K562 (cell line): ENCODE results near the gene DNAJC6. TPM values are rescaled to one million over a fixed set of nuclear protein-coding genes. Genes with fewer than 3 reads are reported as not detected.

Experiments used
- ATF1 ChIP-seq, 2 experiments: fragments of 450-650 bp in 1 of 2; IDR thresholded peaks; 2 replicates each; pipeline ENCODE4 v1.6.1; 2016; ENCODE audit warnings: missing compliant biosample characterization in 1 of 2, missing genetic modification characterization in 1 of 2
- BDP1 ChIP-seq: IDR thresholded peaks from 3 replicates; pipeline ENCODE4 v1.6.1; 2011; ENCODE audit not compliant: insufficient read length, insufficient read depth
- CBX5 ChIP-seq: IDR thresholded peaks from 2 replicates; pipeline ENCODE4 v1.6.1; 2014; ENCODE audit warnings: low read depth, borderline replicate concordance
- CREB1 ChIP-seq, 2 experiments: sonication (generic) in 1 of 2; formaldehyde crosslinking in 1 of 2; IDR thresholded peaks; 2 replicates each; pipeline versions ENCODE4 v1.6.1 to v1.8.0; 2012 to 2022; ENCODE audit warnings: inconsistent platforms in 1 of 2, mild to moderate bottlenecking in 1 of 2, missing genetic modification reagents in 1 of 2, moderate library complexity in 1 of 2
- EGR1 ChIP-seq: fragments of 450-650 bp; conservative IDR thresholded peaks from 2 replicates; pipeline ENCODE4 v1.6.1; 2017; ENCODE audit warnings: mild to moderate bottlenecking
- ESRRA ChIP-seq: fragments of 450-650 bp; IDR thresholded peaks from 2 replicates; pipeline ENCODE4 v1.6.1; 2014; ENCODE audit warnings: low read depth, mild to moderate bottlenecking, moderate library complexity, borderline replicate concordance
- FOXK2 ChIP-seq, 2 experiments: fragments of 450-650 bp; IDR thresholded peaks in 1 of 2; conservative IDR thresholded peaks in 1 of 2; 2 replicates each; pipeline ENCODE4 v1.6.1; 2016; ENCODE audit warnings: low read depth in 2 of 2, mild to moderate bottlenecking in 1 of 2
- GATAD2B ChIP-seq: fragments of 450-650 bp; IDR thresholded peaks from 2 replicates; pipeline ENCODE4 v1.6.1; 2017; ENCODE audit warnings: mild to moderate bottlenecking, borderline replicate concordance
- KDM1A ChIP-seq, 2 experiments: fragments of 450-650 bp; IDR thresholded peaks; 2 replicates each; pipeline ENCODE4 v1.6.1; 2016; ENCODE audit warnings: mild to moderate bottlenecking in 2 of 2
- LCOR ChIP-seq: sonication (generic); formaldehyde crosslinking; IDR thresholded peaks from 2 replicates; pipeline ENCODE4 v1.8.0; 2022; ENCODE audit warnings: mild to moderate bottlenecking, missing genetic modification reagents
- MCM2 ChIP-seq: fragments of 450-650 bp; IDR thresholded peaks from 2 replicates; pipeline ENCODE4 v1.6.1; 2017; ENCODE audit warnings: low read depth, mild to moderate bottlenecking
- MTA1 ChIP-seq: fragments of 450-650 bp; IDR thresholded peaks from 2 replicates; pipeline ENCODE4 v1.6.1; 2017; ENCODE audit warnings: borderline replicate concordance
- NCOA4 ChIP-seq: fragments of 450-650 bp; IDR thresholded peaks from 2 replicates; pipeline ENCODE4 v1.6.1; 2018; ENCODE audit warnings: mild to moderate bottlenecking; ENCODE audit not compliant: partially characterized antibody
- POLR2A ChIP-seq: fragments of 450-650 bp; conservative IDR thresholded peaks from 2 replicates; pipeline ENCODE4 v1.6.1; 2016
- PREB ChIP-seq: sonication (generic); formaldehyde crosslinking; IDR thresholded peaks from 2 replicates; pipeline ENCODE4 v1.8.1; 2023; ENCODE audit warnings: mild to moderate bottlenecking, missing genetic modification reagents
- PTBP1 ChIP-seq: fragments of 200-400 bp; formaldehyde crosslinking; IDR thresholded peaks from 2 replicates; pipeline ENCODE4 v1.6.1; 2017; ENCODE audit warnings: low read depth, low read length
- SAP30 ChIP-seq: fragments of 200-600 bp; sonication (generic); IDR thresholded peaks from 2 replicates; pipeline ENCODE4 v1.6.1; 2012; ENCODE audit warnings: borderline replicate concordance, low read depth, mild to moderate bottlenecking, moderate library complexity, low read length, control low read depth, inconsistent platforms; ENCODE audit not compliant: insufficient read depth, poor library complexity, severe bottlenecking
- SIN3B ChIP-seq: fragments of 450-650 bp; IDR thresholded peaks from 2 replicates; pipeline ENCODE4 v1.6.1; 2017; ENCODE audit warnings: low read depth, mild to moderate bottlenecking, moderate library complexity
- SMARCC2 ChIP-seq: fragments of 450-650 bp; IDR thresholded peaks from 2 replicates; pipeline ENCODE4 v1.6.1; 2017; ENCODE audit warnings: antibody characterized with exemption, moderate library complexity, mild to moderate bottlenecking, low read depth
- ZNF584 ChIP-seq: fragments of 200-800 bp; sonication (Bioruptor generic); IDR thresholded peaks from 2 replicates; pipeline ENCODE4 v1.6.1; 2016; ENCODE audit warnings: low read depth, mild to moderate bottlenecking, missing genetic modification characterization, missing compliant biosample characterization
- ZNF699 ChIP-seq: fragments of 250-450 bp; sonication (Bioruptor Pico); IDR thresholded peaks from 2 replicates; pipeline ENCODE4 v1.8.0; 2021; ENCODE audit warnings: mild to moderate bottlenecking, moderate library complexity; ENCODE audit not compliant: insufficient replicate concordance
- ZNF830 ChIP-seq: fragments of 250-450 bp; sonication (Bioruptor Pico); IDR thresholded peaks from 2 replicates; pipeline ENCODE4 v1.5.0; 2021; ENCODE audit warnings: mild to moderate bottlenecking
- polyA plus RNA-seq, 8 experiments: library from polyadenylated mRNA; depleted of rRNA in 4 of 8; stranded (reverse) in 5 of 8; unstranded in 3 of 8; fragments of >200 nt; fragmentation: Nextera tagmentation in 2 of 8; fragmentation: Illumina TruSeq in 1 of 8; extraction: Ambion mirVana in 2 of 8; extraction: Trizol in 1 of 8; gene quantifications; 2 replicates each; pipeline versions ENCODE4 v1.2.1 to v1.2.3, GENCODE V29; 2011 to 2014; ENCODE audit warnings: inconsistent platforms in 1 of 8, missing spikeins in 1 of 8
- total RNA-seq, 7 experiments: library from RNA; depleted of rRNA in 6 of 7; stranded (reverse); fragments of >200 nt in 6 of 7; fragmentation: Illumina TruSeq in 2 of 7; extraction: Trizol in 2 of 7; gene quantifications; 2 replicates each; pipeline versions ENCODE4 v1.2.1 to v1.2.3, GENCODE V29; 2011 to 2021; ENCODE audit warnings: low replicate concordance in 1 of 7
- TF ChIP-seq, protein P1 (sequence below), 2 experiments: fragments of 450-650 bp; conservative IDR thresholded peaks; 2 replicates each; pipeline ENCODE4 v1.6.1; 2017; ENCODE audit warnings: mild to moderate bottlenecking in 2 of 2, moderate library complexity in 2 of 2
- TF ChIP-seq, protein P2 (sequence below): fragments of 450-650 bp; IDR thresholded peaks from 2 replicates; pipeline ENCODE4 v1.6.1; 2016
- TF ChIP-seq, protein P3 (sequence below): sonication (generic); formaldehyde crosslinking; IDR thresholded peaks from 2 replicates; pipeline ENCODE4 v1.5.0; 2020; ENCODE audit warnings: missing genetic modification reagents

The DNAJC6 gene
- total and polyA plus RNA-seq, 9 of the 15 experiments (the other 6 are each of a cell fraction or from before 2014, with no cell fraction given): 6.7 to 78.7 (median 28.0) TPM

- TF ChIP-seq EGR1: no peak
- TF ChIP-seq NCOA4: no peak
- TF ChIP-seq, protein P1, sequence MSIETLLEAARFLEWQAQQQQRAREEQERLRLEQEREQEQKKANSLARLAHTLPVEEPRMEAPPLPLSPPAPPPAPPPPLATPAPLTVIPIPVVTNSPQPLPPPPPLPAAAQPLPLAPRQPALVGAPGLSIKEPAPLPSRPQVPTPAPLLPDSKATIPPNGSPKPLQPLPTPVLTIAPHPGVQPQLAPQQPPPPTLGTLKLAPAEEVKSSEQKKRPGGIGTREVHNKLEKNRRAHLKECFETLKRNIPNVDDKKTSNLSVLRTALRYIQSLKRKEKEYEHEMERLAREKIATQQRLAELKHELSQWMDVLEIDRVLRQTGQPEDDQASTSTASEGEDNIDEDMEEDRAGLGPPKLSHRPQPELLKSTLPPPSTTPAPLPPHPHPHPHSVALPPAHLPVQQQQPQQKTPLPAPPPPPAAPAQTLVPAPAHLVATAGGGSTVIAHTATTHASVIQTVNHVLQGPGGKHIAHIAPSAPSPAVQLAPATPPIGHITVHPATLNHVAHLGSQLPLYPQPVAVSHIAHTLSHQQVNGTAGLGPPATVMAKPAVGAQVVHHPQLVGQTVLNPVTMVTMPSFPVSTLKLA (conservative IDR thresholded peaks at IDR 0.05): peak in 1 of 2 experiments; percentile 24; a peak in 1 of 4 replicates
- TF ChIP-seq PREB (CRISPR knock-in tag): no peak
- no peak for TF ChIP-seq ZNF584 (CRISPR knock-in tag)
- 0 out of 4 replicates have a peak, but pooled peaks of 1 of the 2 experiments have one; percentile 1 for TF ChIP-seq FOXK2 (conservative IDR thresholded peaks at IDR 0.05 in 1 of 2, IDR thresholded peaks at IDR 0.05 in 1 of 2; ENCODE audit: low read depth in 2 of 2)
- no peak for TF ChIP-seq BDP1
- TF ChIP-seq CBX5: no peak
- TF ChIP-seq, protein P2, sequence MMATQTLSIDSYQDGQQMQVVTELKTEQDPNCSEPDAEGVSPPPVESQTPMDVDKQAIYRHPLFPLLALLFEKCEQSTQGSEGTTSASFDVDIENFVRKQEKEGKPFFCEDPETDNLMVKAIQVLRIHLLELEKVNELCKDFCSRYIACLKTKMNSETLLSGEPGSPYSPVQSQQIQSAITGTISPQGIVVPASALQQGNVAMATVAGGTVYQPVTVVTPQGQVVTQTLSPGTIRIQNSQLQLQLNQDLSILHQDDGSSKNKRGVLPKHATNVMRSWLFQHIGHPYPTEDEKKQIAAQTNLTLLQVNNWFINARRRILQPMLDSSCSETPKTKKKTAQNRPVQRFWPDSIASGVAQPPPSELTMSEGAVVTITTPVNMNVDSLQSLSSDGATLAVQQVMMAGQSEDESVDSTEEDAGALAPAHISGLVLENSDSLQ: no peak
- no peak for TF ChIP-seq SIN3B
- no peak for TF ChIP-seq CREB1 (IDR thresholded peaks at IDR 0.05)
- no peak for TF ChIP-seq CREB1 (CRISPR knock-in tag; IDR thresholded peaks at IDR 0.05)
- TF ChIP-seq POLR2A: 0 out of 2 replicates have a peak, but pooled peaks have one; percentile 2
- no peak for TF ChIP-seq ESRRA
- TF ChIP-seq LCOR (CRISPR knock-in tag): 0 out of 2 replicates have a peak, but pooled peaks have one; percentile 4
- TF ChIP-seq SAP30: no peak
- no peak for TF ChIP-seq ATF1 (CRISPR knock-in tag; IDR thresholded peaks at IDR 0.05)
- peak; percentile 18; the same call in 1 of the 2 replicates for TF ChIP-seq ATF1 (tag; IDR thresholded peaks at IDR 0.05)
- TF ChIP-seq ZNF699 (CRISPR knock-in tag): no peak
- no peak for TF ChIP-seq PTBP1
- TF ChIP-seq KDM1A (IDR thresholded peaks at IDR 0.05): no peak
- TF ChIP-seq SMARCC2: 0 out of 2 replicates have a peak, but pooled peaks have one; percentile 38
- no peak for TF ChIP-seq MTA1
- no peak for TF ChIP-seq GATAD2B
- TF ChIP-seq, protein P3, sequence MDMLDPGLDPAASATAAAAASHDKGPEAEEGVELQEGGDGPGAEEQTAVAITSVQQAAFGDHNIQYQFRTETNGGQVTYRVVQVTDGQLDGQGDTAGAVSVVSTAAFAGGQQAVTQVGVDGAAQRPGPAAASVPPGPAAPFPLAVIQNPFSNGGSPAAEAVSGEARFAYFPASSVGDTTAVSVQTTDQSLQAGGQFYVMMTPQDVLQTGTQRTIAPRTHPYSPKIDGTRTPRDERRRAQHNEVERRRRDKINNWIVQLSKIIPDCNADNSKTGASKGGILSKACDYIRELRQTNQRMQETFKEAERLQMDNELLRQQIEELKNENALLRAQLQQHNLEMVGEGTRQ (CRISPR knock-in tag): no peak
- no peak for TF ChIP-seq MCM2
- no peak for TF ChIP-seq ZNF830 (CRISPR knock-in tag)
Measured at GRCh38 chr1:65421351-65422025, 112.1 kb downstream of the DNAJC6 start (continued).
